Activated CD4-positive, CD25-positive, alpha-beta regulatory T cell treated with anti-CD3 and anti-CD28 coated beads, Interleukin-2, amount 50 U/mL, for 72 hours (primary cell): ENCODE measurements around the gene TM7SF2.
A peak's percentile ranks its signal among the peaks of the same experiment; 100 is the strongest.
"Not testable (repeated sequence)": the region's sequence is repeated elsewhere in the genome, so short reads cannot be mapped to it uniquely, and the experiment has no call there.

Source experiments
- DNase-seq: peaks from one replicate; pipeline ENCODE4 v3.0.0; 2021

Gene TM7SF2

DNA sequence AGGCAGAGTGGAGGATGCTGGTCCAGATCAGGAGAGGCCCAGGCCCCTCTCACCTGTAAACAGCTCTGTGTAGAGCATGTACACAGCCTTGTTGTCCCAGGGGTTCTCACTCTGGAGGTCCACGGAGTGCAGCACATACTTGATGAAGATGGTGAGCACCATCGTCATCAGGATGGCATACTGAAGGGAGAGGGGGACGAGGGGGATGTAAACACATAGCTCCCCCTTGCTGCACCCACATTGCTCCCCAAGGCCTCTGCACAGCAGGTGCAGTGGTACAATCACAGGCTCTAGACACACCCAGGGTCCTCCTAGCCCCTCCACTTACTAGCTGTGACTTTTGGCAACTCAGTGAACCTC, 19.7 kb downstream of the TM7SF2 start:
- DNase-seq = no peak

- no peak for DNase-seq
Observed at GRCh38 chr11:65131895-65132237, 20.2 kb downstream of the TM7SF2 start.

GRCh38 chr11:65132238-65132987, 20.7 kb downstream of the TM7SF2 start:
- DNase-seq = no peak

DNA sequence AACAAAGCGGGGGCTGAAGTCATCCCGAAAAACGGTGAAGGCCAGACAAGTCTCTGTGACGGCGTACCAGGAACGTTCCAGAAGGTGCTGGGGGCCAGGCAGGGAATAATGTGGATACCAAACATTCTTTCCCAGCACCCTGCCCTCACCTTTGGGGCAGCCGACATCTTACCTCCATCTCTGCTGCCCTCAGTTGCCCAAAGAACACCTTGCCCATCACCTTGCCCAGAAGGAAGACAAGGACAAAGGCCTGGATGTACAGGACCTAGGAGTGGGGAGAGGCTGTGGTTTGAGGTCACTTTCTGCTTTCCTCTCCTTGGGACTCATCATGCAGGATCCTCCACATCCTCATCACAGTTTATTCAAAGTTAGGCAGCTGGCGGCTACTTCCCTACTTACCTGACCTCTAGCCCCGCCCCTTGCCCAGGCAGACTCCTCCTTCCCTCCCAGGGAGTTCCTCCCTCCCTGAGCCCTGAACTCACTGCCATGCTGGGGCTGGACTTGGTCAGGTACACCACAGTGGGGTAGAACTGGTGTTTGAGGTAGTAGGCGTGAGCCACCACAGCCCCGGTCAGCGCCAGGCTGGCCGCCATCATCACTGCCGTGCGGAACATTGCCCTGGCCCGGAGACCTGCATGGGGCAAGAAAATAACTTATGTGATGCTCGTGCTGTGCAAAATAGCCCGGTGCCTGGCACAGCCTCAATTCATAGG, 21.5 kb downstream of the TM7SF2 start:
- DNase-seq = no peak

- DNase-seq = no peak
Observed at GRCh38 chr11:65133724-65134123, 22.1 kb downstream of the TM7SF2 start.

DNA sequence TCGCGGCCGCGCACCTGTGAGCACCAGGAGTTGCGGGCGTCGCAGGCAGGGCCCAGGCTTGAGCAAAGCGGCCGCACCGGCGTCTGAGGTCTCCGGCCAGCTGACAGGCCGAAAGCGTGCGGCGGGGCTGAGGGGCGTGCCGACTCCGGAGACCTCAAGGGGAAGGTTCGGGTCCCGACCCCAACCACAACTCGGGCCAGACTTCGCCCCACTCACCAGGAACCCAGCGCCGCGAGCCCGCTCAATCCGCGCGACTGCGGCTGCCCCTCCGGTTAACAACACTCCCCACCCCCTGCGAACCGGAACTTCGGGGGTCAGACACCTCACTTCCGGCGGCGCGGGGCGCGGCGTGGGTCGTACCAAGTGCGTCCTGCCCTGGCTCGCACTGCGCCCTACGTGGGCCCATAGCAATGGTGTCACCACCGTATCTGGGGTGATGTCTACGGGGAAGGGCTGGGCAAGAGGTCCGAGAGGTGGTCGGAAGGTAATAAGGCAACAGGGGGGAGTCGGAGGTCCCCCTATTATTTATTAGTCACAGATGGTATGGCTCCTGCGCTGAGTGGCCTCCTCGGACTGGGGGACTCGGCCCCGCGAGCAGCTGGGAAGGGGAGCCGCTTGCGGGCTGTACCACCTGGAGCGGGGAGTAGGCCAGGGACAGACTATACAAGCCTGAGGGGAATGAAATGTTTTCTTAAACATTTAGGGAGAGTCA, 22.7 kb downstream of the TM7SF2 start, which contains the start of gene SYVN1:
Gene SYVN1 (minus strand): TSS at position 280 of the 712 bp plus-strand sequence. CDS start 918 bp downstream, outside the sequence.
- peak; percentile 92 for DNase-seq

- DNase-seq = peak; percentile 73
Observed at GRCh38 chr11:65134952-65135632, 23.4 kb downstream of the TM7SF2 start.

- DNase-seq = no peak
Observed at GRCh38 chr11:65135633-65136145, 24.0 kb downstream of the TM7SF2 start.

- DNase-seq = no peak
Observed at GRCh38 chr11:65136515-65137096, 24.9 kb downstream of the TM7SF2 start.

- no peak for DNase-seq
Observed at GRCh38 chr11:65141896-65142494, 30.3 kb downstream of the TM7SF2 start.

DNA sequence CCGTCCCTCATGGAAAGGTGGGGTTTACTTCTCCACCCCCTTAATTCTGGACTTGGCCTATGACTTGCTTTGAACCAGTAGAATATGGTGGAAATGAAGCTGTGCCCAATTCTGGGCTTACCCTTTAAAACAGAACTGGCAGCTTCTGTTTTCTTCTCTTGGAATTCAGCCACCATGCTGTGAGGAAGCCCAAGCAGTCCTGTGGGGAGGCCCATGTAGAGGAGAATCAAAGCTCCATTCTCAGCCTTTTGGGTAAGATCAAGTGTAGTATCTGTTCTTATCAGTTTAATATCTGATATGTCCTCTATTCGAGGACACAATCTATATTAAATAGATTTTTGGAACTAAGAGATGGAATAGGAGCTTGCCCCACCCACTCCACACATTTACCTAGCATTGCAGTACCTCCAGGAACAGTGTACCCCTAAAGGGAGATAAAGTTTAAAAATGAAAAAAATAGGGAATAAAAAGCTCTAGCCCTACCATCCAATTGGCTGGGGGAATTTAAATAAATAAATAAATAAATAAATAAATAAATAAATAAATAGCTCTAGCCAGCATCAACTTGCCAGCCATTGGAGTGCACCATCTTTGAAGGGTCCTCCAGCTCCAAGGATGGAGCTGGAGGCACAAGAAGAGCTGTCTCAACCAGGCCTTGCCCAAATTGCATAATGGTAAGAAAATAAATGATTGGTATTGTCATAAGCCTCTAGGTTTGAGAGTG, 35.8 kb downstream of the TM7SF2 start:
- no peak for DNase-seq

DNA sequence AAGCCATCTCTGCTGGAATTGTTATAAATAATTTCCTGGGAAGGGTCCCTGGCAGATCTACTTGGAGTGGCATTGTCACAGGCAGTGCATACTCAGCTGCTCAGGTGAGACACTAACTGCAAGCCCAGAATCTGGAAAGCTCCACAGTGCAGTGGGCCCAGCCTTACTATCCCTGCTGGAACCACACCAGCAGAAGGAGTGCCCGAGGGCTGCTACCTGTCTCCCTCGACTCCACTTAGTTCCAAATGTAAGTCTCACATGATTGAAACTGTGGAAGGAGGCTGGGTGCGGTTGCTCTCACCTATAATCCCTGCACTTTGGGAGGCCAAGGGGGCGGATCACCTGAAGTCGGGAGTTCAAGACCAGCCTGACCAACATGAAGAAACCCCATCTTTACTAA, 37.0 kb downstream of the TM7SF2 start:
- DNase-seq = no peak

GRCh38 chr11:65150131-65150508, 38.4 kb downstream of the TM7SF2 start:
- not testable (repeated sequence) for DNase-seq

- no peak for DNase-seq
Observed at GRCh38 chr11:65150509-65151299, 39.0 kb downstream of the TM7SF2 start.

DNA sequence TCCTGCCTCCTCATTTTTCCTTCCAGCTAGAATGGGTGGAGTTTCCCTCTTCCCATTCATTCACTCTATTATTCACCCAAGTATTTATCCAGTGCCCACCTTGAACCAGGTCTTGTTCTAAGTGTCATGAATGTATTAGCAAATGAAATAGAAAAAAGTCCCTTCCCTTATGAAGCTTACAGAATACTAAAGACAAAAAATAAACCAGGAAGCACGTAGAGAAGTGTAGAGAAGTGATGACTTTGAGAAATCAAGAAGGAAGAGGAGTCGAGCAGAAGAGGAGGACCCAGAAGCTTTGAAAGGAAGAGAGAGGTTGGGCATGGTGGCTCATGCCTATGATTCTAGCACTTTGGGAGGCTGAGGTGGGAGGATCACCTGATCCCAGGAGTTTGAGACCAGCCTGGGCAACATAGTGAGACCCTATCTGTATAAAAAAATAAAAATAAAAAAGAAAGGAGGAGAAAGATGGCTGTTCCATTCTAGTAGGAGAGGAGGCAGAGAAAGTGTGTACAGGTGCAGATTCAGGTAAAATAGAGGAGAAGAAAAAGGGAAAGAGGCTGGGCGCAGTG, 39.7 kb downstream of the TM7SF2 start:
- DNase-seq = no peak

- DNase-seq = no peak
Observed at GRCh38 chr11:65152122-65152521, 40.5 kb downstream of the TM7SF2 start.

DNA sequence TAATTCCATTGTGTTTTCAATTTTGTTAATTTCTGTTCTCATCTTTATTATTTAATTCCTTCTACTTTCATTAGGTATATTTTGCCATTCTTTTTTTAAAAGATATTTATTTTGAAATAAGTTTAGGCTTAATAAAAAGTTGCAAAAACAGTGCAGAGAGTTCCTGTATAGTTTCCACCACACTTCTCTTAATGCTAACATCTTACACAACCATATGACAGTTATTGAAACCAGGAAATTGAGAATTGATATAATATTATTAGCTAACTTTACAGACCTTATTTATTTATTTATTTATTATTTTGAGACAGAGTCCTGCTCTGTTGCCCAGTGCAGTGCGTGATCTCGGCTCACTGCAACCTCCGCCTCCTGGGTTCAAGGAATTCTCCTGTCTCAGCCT, 44.6 kb downstream of the TM7SF2 start:
- no peak for DNase-seq

DNA sequence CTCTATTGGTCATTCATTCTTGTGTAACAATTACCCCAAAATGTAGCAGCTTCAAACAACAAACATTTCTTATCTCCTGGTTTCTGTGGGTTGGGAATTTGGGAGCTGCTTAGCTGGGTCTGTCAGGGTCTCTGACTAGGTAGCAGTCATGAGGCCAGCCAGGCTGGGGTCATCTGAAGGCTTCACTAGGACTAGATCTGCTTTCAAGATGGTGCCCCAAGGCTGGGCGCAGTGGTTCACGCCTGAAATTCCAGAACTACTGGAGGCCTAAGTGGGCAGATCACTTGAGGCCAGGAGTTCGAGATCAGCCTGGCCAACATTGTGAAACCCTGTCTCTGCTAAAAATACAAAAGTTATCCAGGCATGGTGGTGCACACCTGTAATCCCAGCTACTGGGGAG, 45.3 kb downstream of the TM7SF2 start:
- no peak for DNase-seq

GRCh38 chr11:65157336-65157735, 45.7 kb downstream of the TM7SF2 start:
- no peak for DNase-seq

- no peak for DNase-seq
Observed at GRCh38 chr11:65159012-65159411, 47.3 kb downstream of the TM7SF2 start.
